ENCODE results near the gene ZNF556.

Gene ZNF556

GRCh38 chr19:2926341-2927031, 59.4 kb downstream of the ZNF556 start:
- ATAC-seq: no peak
- TF ChIP-seq CSDC2 (CRISPR knock-in tag; IDR thresholded peaks at IDR 0.05) (no peak), BACH2 (CRISPR knock-in tag; IDR thresholded peaks at IDR 0.05; ENCODE audit: borderline replicate concordance) (no peak), GLIS3 (CRISPR knock-in tag; IDR thresholded peaks at IDR 0.05) (no peak), ARNTL (CRISPR knock-in tag; IDR thresholded peaks at IDR 0.05; ENCODE audit: borderline replicate concordance, low read depth) (no peak), ZFP3 (CRISPR knock-in tag; IDR thresholded peaks at IDR 0.05) (no peak), ZC3H10 (CRISPR knock-in tag; IDR thresholded peaks at IDR 0.05) (no peak), ESRRG (CRISPR knock-in tag; IDR thresholded peaks at IDR 0.05) (no peak), CREB5 (CRISPR knock-in tag; IDR thresholded peaks at IDR 0.05; ENCODE audit: low read depth) (no peak), OSR1 (CRISPR knock-in tag; IDR thresholded peaks at IDR 0.05) (no peak), PATZ1 (CRISPR knock-in tag; IDR thresholded peaks at IDR 0.05; ENCODE audit: borderline replicate concordance) (no peak), ZFP30 (CRISPR knock-in tag; IDR thresholded peaks at IDR 0.05) (no peak), TSHZ2 (CRISPR knock-in tag; IDR thresholded peaks at IDR 0.05) (no peak), TCF4 (CRISPR knock-in tag; IDR thresholded peaks at IDR 0.05; ENCODE audit: borderline replicate concordance) (no peak), ISL1 (CRISPR knock-in tag; IDR thresholded peaks at IDR 0.05) (no peak)

- ATAC-seq: no peak
- no peak for TF ChIP-seq CREB5 (CRISPR knock-in tag; IDR thresholded peaks at IDR 0.05; ENCODE audit: low read depth)
- TF ChIP-seq PPARA (CRISPR knock-in tag; IDR thresholded peaks at IDR 0.05; ENCODE audit: borderline replicate concordance): no peak
- TF ChIP-seq ARNTL (CRISPR knock-in tag; IDR thresholded peaks at IDR 0.05; ENCODE audit: borderline replicate concordance, low read depth): no peak
- no peak for TF ChIP-seq GLIS3 (CRISPR knock-in tag; IDR thresholded peaks at IDR 0.05)
- no peak for TF ChIP-seq ZNF70 (CRISPR knock-in tag; IDR thresholded peaks at IDR 0.05)
- no peak for TF ChIP-seq ZNF565 (CRISPR knock-in tag; conservative IDR thresholded peaks at IDR 0.05; ENCODE audit: low read depth)
- TF ChIP-seq POU6F1 (CRISPR knock-in tag; IDR thresholded peaks at IDR 0.05; ENCODE audit: borderline replicate concordance, low read depth): no peak
- TF ChIP-seq ISL1 (CRISPR knock-in tag; IDR thresholded peaks at IDR 0.05): no peak
- no peak for TF ChIP-seq CSDC2 (CRISPR knock-in tag; IDR thresholded peaks at IDR 0.05)
- TF ChIP-seq TOX (CRISPR knock-in tag; IDR thresholded peaks at IDR 0.05; ENCODE audit: borderline replicate concordance): no peak
- TF ChIP-seq ZNF8 (CRISPR knock-in tag; IDR thresholded peaks at IDR 0.05): no peak
- TF ChIP-seq ZFP30 (CRISPR knock-in tag; IDR thresholded peaks at IDR 0.05): no peak
- TF ChIP-seq TCF4 (CRISPR knock-in tag; IDR thresholded peaks at IDR 0.05; ENCODE audit: borderline replicate concordance): no peak
- TF ChIP-seq ZC3H10 (CRISPR knock-in tag; IDR thresholded peaks at IDR 0.05): no peak
- no peak for TF ChIP-seq SNAI2 (CRISPR knock-in tag; IDR thresholded peaks at IDR 0.05)
Observed at GRCh38 chr19:2927032-2927430, 59.9 kb downstream of the ZNF556 start.
